HG02840 (cell line): ENCODE data around the gene RTRAF.

Experiments
- ATAC-seq: cut with Tn5 transposase; IDR thresholded peaks from one replicate; pipeline ENCODE4 v1.9.1; 2021; ENCODE audit warnings: mild to moderate bottlenecking, moderate library complexity, moderate number of reproducible peaks; ENCODE audit not compliant: unreplicated experiment, low FRiP score

The RTRAF gene

GRCh38 chr14:51989293-51990234 lies at the start of gene RTRAF:
Gene RTRAF (plus strand): TSS chr14:51989546. CDS start chr14:51989640, 94 bp downstream.
- peak; percentile 90 for ATAC-seq

- no peak for ATAC-seq
Observed at GRCh38 chr14:51939755-51940301, 49.5 kb upstream of the RTRAF start.

- no peak for ATAC-seq
Observed at GRCh38 chr14:51942971-51943370, 46.4 kb upstream of the RTRAF start.

GRCh38 chr14:51950007-51950406 lies 39.3 kb upstream of the RTRAF start:
- ATAC-seq: no peak

- no peak for ATAC-seq
Observed at GRCh38 chr14:51951656-51952055, 37.7 kb upstream of the RTRAF start.

- ATAC-seq: no peak
Observed at GRCh38 chr14:51954031-51954430, 35.3 kb upstream of the RTRAF start.

GRCh38 chr14:51954657-51955056 lies 34.7 kb upstream of the RTRAF start:
- no peak for ATAC-seq

- no peak for ATAC-seq
Observed at GRCh38 chr14:51957950-51958349, 31.4 kb upstream of the RTRAF start.

- ATAC-seq: no peak
Observed at GRCh38 chr14:51959928-51960327, 29.4 kb upstream of the RTRAF start.

GRCh38 chr14:51960866-51961265 lies 28.5 kb upstream of the RTRAF start:
- no peak for ATAC-seq

GRCh38 chr14:51962711-51963110 lies 26.6 kb upstream of the RTRAF start:
- ATAC-seq: no peak

- ATAC-seq: no peak
Observed at GRCh38 chr14:51963286-51963685, 26.1 kb upstream of the RTRAF start.

GRCh38 chr14:51967521-51967920 lies 21.8 kb upstream of the RTRAF start:
- no peak for ATAC-seq

- ATAC-seq: no peak
Observed at GRCh38 chr14:51969852-51970540, 19.4 kb upstream of the RTRAF start.

- ATAC-seq: no peak
Observed at GRCh38 chr14:51972566-51972965, 16.8 kb upstream of the RTRAF start.

- ATAC-seq: no peak
Observed at GRCh38 chr14:51977075-51977474, 12.3 kb upstream of the RTRAF start.

- no peak for ATAC-seq
Observed at GRCh38 chr14:51978681-51979085, 10.7 kb upstream of the RTRAF start.

GRCh38 chr14:51979088-51979709 lies 10.1 kb upstream of the RTRAF start:
- ATAC-seq: peak; percentile 59

GRCh38 chr14:51981218-51981854 lies 8.0 kb upstream of the RTRAF start:
- ATAC-seq: peak; percentile 42

- ATAC-seq: no peak
Observed at GRCh38 chr14:51988221-51988620, 1.1 kb upstream of the RTRAF start.
